NCI-H2227 (cell line): ENCODE data around the gene RALGAPB.
"Not testable (repeated sequence)": the region's sequence is repeated elsewhere in the genome, so short reads cannot be mapped to it uniquely, and the experiment has no call there.

Experiments used
- DNase-seq: peaks from one replicate; lab custom pipeline; 2025; ENCODE audit not compliant: unreplicated experiment; lab: John Stamatoyannopoulos, UW

Gene RALGAPB

DNA sequence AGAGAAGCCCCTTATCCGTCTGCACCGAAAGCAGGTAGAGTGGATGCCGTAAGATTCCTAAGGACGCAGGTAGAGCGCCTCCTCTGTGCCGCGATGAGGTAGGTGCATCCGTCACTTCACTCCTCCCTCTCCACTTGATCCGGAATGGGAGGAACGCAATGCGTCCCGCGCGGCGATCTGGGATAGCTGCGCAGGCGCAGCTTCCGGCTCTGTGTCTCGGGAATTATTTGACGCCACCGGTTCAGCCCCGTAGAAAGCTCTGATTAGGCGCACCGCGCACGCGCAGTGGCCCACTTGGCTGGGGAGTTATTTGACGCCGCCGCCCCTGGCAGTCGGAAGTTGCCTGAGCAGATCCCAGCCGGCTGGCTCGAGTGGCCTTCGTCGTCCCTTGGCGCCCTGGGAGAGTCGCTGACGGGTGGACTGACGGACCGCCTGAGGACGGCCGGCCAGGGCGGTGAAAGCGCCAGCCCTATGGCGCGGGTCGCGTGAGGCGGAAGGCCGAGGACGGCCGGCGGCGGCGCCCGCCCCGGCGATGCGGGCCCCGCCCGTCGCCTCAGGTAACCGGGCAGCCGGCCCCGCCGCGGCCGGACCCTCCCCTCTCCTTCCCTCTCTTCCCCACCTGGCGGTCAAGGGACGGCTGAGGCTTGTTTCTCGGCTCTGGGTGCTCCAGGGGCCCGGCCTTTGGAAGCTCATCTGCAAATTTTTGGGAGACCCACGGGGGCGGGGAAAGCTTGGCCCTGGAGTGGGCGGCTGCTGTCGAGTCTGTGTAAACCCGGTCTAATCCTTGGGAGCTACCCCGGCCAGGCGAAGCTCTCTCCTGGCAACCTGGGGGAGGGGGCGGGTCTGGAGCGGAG is at the start of gene RALGAPB:
RALGAPB (plus strand) TSS at position 331 of the 854 bp plus-strand sequence. CDS start 15,590 bp downstream, outside the sequence.
- DNase-seq, result peak; percentile 100

GRCh38 chr20:38423541-38423940 is 49.1 kb upstream of the RALGAPB start:
- DNase-seq, result no peak

DNA sequence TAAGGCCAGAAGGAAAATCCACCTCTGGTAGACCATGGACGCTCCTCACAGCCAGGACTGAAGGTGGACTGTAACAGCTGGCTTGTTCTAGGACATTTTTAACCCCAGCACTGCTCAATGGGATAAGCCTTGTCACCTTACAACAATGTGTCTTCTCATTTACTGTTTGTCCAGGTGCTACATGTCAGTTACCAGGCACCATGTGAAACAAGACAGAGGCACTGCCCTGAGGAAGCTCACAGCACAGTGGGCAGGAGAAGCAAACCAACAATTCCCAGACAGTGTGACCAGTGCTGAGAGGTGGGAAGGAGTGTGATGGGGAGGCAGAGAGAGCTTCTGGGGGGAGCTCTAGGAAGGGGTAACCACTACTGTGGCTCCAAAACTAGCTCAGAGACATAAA is 48.2 kb upstream of the RALGAPB start:
- no peak for DNase-seq

DNA sequence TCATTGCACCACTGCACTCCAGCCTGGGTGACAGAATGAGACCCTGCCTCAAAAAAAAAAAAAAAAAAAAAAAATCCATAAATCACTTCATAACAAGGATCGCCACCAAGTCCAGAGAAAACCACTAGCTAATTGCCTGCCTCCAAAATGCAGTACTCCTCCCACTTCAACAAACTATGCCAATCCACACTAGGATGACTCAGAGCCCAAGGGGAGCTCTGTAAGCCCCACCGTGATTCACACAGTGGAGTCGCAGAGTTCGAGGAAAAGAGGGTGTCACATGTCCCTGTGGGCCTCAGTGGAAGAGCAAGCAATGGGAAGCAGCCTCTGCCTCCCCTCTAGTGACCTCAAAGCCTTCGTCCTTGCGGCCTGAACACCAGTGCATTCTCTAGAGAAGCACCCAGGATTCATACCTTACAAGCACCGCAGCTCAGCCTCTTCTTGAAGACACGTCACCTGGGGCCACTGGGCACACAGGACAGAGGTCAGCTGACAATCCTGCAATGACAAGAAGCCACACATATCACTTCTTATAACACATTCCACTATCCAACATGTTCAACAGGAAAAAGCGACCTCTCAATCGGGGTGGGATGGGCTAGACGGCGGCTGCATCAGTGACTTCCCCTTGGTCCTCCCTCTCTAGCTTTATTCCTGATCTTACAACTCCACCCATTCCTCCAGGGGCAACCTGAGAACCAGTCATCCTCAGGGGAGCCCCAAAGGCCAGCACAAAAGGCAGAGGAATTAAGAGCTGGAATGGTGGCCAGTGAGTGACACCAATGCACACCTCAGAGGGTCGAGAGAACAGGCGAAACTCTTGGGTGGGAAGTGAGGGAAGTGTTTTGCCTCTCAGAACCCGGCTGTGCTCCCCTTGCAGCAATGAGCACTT is 46.4 kb upstream of the RALGAPB start:
- no peak for DNase-seq

- no peak for DNase-seq
These were observed 45.0 kb upstream of the RALGAPB start for GRCh38 chr20:38427655-38428023.

GRCh38 chr20:38428800-38429199 is 43.8 kb upstream of the RALGAPB start:
- DNase-seq, result no peak

GRCh38 chr20:38429301-38429700 is 43.3 kb upstream of the RALGAPB start:
- no peak for DNase-seq

DNA sequence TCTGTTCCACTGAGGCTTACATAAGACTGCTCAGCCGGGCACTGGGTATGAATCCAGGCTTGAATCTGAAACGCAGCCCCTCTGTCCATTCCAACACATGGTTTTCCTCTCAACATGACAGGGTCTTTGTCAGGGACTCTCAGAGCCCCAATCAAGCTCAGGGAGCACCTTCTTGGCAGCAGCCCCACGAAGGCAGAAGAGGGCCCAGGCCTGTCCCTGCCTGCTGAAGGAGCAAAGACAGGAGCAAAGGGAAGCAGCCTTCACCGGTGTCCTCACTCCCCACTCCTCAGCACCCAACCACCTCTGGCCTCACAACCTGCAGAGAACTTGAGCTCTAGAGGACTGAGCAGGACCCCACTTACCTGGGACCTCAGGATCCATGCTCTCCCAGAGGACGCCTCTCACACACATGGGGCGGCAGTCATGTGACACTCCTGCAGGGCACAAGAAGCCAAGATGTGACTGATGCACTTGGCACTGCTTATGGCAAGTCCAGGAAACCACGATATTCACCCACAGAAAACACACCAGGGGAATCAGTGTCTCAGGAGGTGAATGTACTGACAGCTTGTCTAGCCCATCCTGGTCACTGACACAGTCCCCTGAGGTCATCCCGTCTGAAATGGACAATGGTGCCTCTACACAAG is 41.8 kb upstream of the RALGAPB start:
- no peak for DNase-seq

DNA sequence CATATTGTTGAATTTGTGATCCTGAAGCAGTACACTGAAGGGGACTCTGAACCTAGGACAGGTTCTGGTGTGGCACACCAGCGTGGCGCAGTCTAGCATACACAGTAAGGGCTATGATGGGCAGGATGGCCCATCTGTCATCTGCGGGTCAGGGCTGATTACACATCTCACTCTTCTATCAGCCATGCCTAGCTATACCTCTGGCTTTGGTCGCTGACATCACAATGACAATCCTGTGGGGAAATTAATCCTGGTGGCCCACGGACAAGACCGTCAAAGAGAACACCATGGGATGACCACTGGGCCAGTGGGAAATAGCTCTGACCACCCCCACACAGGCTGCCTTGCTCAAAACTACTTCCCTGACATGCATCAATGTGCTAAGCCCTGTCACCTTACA is 40.4 kb upstream of the RALGAPB start:
- no peak for DNase-seq

DNA sequence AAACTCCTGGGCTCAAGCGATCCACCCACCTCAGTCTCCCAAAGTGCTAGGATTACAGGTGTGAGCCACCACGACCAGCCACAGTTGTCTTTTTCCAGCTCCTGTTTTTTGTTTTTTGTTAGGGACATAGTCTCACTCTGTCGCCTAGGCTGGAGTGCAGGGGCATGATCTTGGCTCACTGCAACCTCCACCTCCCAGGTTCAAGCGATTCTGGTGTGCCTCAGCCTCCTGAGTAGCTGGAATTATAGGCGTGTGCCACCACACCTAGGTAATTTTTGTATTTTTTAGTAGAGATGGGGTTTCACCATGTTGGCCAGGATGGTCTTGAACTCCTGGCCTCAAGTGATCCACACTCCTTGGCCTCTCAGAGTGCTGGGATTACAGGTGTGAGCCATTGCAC is 39.8 kb upstream of the RALGAPB start:
- not testable (repeated sequence) for DNase-seq

DNA sequence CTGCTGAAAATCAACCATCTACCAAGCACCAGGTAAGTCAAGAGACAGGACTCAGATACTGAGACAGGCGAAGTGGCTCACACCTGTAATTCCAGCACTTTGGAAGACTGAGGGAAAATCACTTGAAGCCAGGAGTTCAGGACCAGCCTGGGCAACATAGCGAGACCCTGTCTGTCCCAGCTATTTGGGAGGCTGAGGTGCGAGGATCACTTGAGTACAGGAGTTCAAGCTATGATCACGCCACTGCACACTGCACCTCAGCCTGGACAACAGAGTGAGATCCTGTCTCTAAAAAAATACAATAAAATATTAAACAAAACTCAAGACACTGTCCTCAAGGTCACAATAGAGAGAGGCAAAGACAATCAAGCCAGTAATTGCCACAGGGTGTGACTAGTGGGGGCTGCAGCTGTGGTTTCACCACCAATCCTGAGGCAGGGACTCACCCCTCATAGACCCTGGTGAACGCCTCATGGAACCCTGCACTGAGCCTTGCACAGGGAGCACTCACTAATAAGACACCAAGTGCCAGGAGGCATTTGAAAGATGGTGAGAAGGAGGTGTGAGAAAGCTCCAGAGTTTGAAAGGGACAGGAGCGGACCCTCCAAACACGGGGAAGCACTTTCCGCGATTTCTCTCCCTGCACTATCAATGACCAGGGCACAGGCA is 39.2 kb upstream of the RALGAPB start:
- DNase-seq, result no peak

DNA sequence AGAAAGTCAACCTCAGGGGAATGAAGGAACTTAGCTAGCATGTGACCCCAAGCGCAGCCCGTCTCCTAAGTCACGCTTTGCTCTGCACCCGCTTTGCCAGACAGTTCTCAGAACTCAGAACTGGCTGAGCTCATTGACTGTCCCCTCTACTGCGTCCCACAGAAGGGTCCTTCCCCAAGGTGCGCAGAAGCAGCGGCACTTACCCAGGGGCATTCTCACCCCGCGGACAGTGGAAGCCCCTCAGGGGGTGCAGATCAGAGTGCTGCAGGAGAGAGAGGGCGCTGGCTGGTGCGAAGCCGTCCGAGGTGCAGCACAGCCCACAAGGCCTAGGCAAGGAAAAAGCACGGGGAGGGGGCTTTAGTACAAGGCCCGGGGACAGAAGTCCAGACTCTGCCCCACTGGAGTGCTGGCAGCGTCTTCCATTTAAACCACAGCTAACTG is 38.3 kb upstream of the RALGAPB start:
- no peak for DNase-seq

DNA sequence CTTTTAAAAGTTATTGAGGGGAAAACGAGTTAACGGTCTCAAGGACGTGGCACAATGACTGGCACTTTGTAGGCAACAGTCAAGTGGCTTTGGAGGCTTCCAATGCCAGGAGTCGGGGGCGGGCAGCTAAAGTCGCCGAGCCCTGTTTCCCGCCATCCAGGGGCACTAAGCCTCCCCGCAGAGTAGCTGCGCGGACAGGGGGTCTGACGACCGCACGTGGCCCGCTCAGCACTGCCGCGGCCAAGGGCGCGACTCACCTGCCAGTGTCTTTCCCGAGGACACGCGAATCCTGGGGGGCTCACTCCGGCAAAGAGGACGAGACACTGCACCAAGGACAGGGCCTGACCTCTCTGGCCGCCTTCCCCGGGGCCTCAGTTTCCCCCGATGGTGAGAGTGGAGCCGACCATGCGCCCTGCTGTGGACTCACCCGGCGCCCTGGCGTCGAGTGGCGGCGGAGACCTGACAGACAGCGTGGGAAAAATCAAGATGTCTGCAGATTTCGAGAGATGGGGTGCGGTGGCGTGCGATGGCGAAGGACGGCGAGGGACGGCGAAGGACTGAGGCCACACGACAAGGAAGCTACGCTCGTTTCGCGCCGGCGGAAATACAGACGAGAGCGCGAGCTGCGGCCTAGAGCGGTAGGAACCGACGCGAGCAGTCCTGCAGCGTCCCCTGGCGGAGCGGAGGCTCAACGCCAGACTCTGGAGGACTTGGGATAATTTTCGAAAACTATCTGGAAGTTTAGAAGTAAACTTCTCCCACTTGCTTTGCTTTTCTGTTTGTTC is 37.7 kb upstream of the RALGAPB start, which contains the start of gene SNHG17:
SNHG17 (minus strand) TSS at position 559 of the 785 bp plus-strand sequence.
- peak; percentile 97 for DNase-seq

DNA sequence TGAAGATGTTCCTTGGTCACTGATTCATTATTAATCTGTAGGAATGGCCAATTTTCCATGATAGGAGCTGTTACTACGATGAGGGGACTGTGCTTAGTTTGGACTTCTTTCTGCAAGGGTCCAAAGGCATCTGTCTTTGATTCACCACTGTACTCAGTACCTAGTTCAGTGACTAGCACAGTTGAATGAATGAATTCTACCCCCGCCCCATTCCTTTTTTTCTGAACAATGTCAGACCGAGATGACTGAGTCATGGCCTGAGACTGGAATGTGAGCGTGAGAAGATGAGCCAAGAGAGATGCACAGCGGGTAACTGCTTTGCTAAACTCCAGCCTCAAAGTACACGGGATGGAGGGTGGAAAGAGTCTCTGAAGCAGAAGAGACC is 37.1 kb upstream of the RALGAPB start:
- no peak for DNase-seq

GRCh38 chr20:38437796-38438195 is 34.8 kb upstream of the RALGAPB start:
- DNase-seq, result no peak

DNA sequence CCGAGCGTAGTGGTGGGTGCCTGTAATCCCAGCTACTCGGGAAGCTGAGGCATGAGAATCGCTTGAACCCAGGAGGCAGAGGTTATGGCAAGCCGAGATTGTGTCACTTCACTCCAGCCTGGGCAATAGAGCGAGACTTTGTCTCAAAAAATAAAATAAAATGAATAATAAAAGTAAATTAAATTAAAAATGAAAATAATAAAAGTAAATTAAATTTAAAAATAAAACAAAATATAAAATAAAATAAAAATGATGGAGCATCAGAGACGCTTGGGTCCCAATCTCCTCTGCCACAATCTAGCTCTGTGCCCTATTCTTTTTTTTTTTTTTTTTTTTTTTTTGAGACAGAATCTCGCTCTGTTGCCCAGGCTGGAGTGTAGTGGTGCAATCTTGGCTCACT is 31.5 kb upstream of the RALGAPB start:
- DNase-seq, result not testable (repeated sequence)

DNA sequence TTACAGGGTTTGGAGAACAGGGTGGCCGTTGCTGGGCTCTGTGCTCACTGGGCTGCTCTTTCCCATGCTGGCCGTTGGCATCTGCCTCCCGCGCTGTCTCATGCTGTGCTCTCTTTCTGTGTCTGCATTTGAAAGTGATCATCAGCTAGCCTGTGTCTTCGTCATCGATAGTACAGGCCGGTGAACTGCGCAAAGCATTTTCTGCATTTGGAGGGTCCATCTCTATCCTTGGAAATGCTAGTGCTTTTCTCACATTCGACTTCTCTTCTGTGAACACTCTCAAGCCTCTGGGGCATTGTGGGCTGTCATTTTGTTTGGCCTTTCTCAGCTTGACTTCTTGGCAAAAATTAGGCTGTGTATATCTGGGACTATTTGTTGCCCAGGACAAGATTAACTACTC is 30.7 kb upstream of the RALGAPB start:
- DNase-seq, result peak; percentile 74

- no peak for DNase-seq
These were observed 27.3 kb upstream of the RALGAPB start for GRCh38 chr20:38445381-38445796.

DNA sequence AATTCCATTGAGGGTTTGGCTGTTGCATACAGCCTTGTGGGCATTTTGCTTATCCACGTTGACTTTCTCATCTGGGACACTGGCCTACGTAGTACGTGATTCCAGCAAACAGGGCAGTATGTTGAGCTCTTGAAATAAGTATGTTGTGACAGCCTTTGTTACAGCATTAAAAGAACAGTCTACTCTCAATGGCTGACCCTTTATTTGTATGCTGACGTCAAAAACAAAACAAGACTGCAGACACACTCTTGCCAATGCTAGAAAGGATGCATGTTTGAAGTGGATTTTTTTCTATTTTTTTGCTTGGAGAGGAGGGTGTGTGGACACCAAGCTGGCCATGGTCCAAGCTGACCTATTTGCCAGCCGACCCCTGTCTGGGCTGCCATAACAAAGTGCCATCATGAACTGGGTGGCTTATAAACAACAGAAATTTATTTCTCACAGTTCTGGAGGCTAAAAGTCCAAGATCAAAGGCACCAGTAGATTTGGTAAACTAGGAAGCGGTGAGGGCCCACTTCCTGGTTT is 26.7 kb upstream of the RALGAPB start:
- no peak for DNase-seq
